Activated CD4-positive, alpha-beta T cell treated with anti-CD3 and anti-CD28 coated beads for 24 hours (primary cell): Measurements from ENCODE around the gene FAM169A.
"Not testable (repeated sequence)": the region's sequence is repeated elsewhere in the genome, so short reads cannot be mapped to it uniquely, and the experiment has no call there.

Experiments used
- DNase-seq, 2 donors: peaks; one replicate each; pipeline ENCODE4 v3.0.0-alpha.2; 2020; ENCODE audit warnings: low read depth in 2 of 2

Gene FAM169A

GRCh38 chr5:74869414-74869813 is 3.2 kb upstream of the FAM169A start:
- not testable (repeated sequence) for DNase-seq

GRCh38 chr5:74866596-74867162 is 492 bp upstream of the FAM169A start:
- no peak for DNase-seq

DNA sequence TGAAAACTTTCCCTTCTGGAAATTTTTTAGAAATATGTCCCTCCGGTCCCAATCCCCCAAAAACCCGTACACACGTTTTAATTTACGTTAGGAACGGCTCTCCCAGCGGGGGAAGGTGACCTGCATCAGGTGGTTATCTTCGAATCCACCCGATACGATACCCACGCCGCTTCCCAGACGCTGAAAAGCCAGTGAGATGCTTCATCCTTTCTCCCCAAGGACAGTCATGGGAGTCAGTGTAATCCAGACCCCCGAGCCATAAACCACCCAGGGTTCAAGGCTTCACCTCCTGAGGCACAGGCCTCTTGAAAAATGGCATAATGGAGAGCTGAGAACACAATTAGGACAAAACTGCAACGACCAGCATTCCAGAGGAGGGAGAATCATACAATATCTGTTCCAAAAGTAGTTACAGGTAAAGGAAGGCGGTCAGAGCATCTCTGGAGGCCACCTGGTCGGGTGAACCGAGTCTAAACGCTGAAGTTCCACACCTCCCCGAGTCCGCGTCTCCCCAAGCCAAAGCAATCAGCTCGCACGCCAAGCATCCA is 857 bp downstream of the FAM169A start:
- DNase-seq, result no peak

- no peak for DNase-seq
These were observed 1.4 kb downstream of the FAM169A start for GRCh38 chr5:74864823-74865222.

DNA sequence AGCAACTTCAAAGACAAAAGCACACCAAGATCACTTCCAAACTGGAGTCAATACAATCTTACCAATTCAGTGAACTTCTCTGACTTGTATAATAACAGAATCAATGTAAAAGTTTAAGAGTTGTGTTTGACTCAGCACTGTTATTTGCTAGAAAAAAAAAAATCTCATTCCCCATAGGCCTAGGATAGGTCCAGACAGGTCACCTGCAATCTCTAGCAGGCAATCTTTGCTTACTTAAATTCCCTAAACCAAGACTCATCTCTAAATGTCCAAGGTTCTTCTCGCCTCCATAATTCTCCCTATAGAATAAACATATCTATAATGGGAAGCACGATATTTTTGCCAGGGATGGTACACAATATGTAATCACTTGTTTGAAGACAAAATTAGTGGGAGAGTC is 2.5 kb downstream of the FAM169A start:
- DNase-seq, result no peak

GRCh38 chr5:74862221-74862620 is 4.0 kb downstream of the FAM169A start:
- no peak for DNase-seq

GRCh38 chr5:74856975-74857374 is 9.2 kb downstream of the FAM169A start:
- not testable (repeated sequence) for DNase-seq

DNA sequence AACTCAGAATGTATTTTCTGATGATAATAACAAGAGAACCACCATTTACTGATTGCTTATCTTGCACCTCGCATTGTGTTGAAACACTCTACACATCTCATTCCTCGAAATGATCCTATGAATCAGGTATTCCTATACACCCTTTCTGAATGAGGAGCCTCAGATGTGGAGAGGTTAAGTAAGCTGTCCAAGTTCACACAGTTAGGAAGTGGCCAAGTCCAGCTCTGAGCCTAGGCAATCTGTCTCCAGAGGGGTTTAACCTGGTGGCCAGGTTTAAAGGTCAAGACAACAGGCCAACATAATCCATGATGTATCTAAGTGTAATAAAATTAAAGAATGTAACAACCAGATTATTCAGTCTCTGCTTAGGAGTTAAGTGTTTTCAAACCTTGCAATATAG is 12.9 kb downstream of the FAM169A start:
- no peak for DNase-seq

GRCh38 chr5:74851684-74852353 is 14.4 kb downstream of the FAM169A start:
- no peak for DNase-seq

- no peak for DNase-seq
These were observed 15.3 kb downstream of the FAM169A start for GRCh38 chr5:74850789-74851425.

DNA sequence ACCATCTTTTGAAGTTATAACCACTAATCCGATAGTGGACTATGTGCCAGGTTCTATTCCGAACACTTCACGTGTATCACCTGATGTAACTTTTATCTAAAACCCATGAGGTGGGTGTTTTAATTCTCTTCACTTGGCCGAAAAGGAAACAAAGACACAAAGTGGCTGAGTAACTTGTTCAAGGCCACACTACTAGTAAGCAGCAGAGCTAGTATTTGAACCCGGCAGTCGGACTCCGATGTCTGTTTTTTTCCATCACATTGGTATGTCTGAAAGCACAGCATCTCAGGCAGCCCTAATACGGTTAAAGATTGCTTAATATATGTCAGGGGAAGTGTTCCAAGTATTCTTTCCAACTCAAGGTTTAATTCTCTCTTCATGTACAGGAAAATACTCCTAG is 16.2 kb downstream of the FAM169A start:
- DNase-seq, result no peak

DNA sequence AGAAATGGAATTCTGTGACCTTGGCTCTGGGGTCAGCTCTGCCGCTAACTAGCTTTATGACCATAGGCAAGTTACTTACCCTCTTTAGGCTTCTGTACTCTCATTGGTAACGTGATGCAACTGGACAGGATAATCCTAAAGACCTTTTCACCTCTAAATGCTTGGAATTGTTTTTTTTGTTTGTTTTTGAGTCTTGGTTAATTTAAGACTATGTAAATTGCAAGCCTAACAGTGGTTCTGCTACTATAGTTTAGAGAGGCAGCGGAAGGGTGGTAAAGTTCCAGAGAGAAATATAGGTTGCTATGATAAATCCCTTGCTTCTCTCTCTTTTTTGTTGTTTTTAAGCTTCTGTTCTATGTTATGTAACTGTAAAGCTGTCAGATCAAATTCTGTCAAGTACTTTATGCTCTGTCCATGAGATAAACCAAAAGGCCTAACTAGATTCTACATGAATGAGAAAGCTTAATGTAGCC is 17.6 kb downstream of the FAM169A start:
- DNase-seq, result no peak

GRCh38 chr5:74839229-74839628 is 27.0 kb downstream of the FAM169A start:
- DNase-seq, result no peak

DNA sequence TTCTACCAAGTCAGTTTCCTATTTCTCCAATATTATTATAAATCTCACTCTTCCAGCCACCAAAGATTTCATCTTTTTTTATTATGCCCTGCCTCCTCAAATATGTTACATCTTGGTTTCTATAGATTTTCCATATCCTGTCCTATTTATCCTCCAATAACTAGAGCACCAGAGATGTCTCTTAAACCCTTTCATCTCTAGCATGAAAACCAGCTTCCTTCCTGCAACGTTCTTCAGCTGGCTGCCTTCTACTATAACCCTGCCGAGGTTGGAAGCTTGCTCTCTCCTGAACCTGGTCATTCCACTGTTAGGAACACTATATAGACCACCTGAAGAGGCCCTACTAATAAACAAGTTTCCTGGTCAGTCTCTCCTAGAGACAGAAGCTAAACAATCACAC is 27.9 kb downstream of the FAM169A start:
- no peak for DNase-seq

GRCh38 chr5:74837115-74837514 is 29.1 kb downstream of the FAM169A start:
- DNase-seq, result no peak

- DNase-seq, result no peak
These were observed 32.5 kb downstream of the FAM169A start for GRCh38 chr5:74833537-74834266.

GRCh38 chr5:74829413-74829812 is 36.8 kb downstream of the FAM169A start:
- DNase-seq, result no peak

DNA sequence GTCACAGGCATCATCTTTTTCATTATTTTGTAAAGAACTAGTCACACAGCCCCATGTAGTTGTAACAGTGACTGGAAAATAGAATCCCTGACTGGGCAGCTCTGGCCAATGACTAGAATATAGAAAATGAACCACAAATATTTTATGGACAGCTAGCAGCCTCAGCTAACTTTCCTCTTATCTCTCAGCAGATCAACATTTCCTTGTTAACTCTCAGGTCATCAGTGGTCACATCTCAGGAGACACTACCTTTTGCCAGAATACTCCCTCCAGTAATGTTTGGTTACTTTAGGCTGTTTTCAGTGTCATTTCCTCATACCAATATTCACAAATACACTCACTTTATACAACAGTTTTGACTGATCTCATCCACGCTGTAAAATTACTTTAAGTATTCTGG is 43.9 kb downstream of the FAM169A start:
- no peak for DNase-seq

GRCh38 chr5:74816875-74817274 is 49.3 kb downstream of the FAM169A start:
- no peak for DNase-seq

- DNase-seq, result no peak
These were observed 55.3 kb downstream of the FAM169A start for GRCh38 chr5:74810915-74811314.

DNA sequence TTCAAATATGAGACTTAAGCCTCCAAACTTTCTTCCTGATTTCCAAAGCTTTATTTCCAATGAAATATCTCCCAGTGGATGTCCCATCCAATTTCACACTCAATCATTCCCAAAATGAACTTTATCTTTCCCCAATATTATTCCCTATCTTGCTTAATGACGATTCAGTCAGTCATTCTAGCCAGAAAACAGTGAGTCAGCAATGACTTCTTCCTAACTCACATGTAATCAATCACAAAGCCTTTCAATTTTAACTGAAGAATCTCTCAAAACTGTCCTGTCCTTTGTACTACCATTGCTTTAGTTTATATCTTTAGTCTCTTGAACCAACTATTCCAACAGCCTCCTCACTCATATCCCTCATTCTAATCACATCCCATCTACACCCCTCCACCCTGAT is 64.2 kb downstream of the FAM169A start:
- DNase-seq, result no peak

GRCh38 chr5:74801197-74801596 is 65.0 kb downstream of the FAM169A start:
- no peak for DNase-seq
